B cell (primary cell): ENCODE results near the gene TMEM86A. TPM values are rescaled to one million over a fixed set of nuclear protein-coding genes. Genes with fewer than 3 reads are reported as not detected.
A peak's percentile ranks its signal among the peaks of the same experiment; 100 is the strongest.

Experiments
- ATAC-seq: fragments of 200-7000 bp; cut with Tn5 transposase; one replicate; pipeline ENCODE4 v1.10.0; 2021; ENCODE audit warnings: low read depth, mild to moderate bottlenecking, moderate number of reproducible peaks, moderate library complexity
- CTCF ChIA-PET: fragments of 350-600 bp; sonication (Branson Sonifier 250); formaldehyde crosslinking; loops from one replicate; lab custom pipeline; 2021; ENCODE audit warnings: antibody characterized with exemption, inconsistent platforms; lab: Charles Lee
- POLR2A ChIA-PET: fragments of 350-600 bp; sonication (Branson Sonifier 250); formaldehyde crosslinking; loops from one replicate; lab custom pipeline; 2021; ENCODE audit warnings: antibody characterized with exemption; lab: Charles Lee
- DNase-seq: peaks from one replicate; pipeline ENCODE4 v3.0.0; 2013
- H2AFZ ChIP-seq: 2 replicates; pipeline ENCODE4 v1.6.1; 2012; ENCODE audit warnings: mild to moderate bottlenecking, low read depth, low read length; ENCODE audit not compliant: insufficient read depth, poor library complexity, severe bottlenecking
- H3K27ac ChIP-seq, 2 donors: 1 replicate in 1 of 2; 2 replicates in 1 of 2; pipeline ENCODE4 v1.5.1; 2012 to 2013; ENCODE audit warnings: low read length in 2 of 2, mild to moderate bottlenecking in 2 of 2, moderate library complexity in 1 of 2
- H3K27me3 ChIP-seq, 4 experiments: fragments of 200-600 bp in 1 of 4; sonication (generic) in 1 of 4; replicated peaks in 1 of 4; 1 replicate in 2 of 4; 2 replicates in 2 of 4; pipeline versions ENCODE4 v1.6.1 to v1.7.0; 2013 to 2016; ENCODE audit warnings: low read length in 3 of 4, mild to moderate bottlenecking in 2 of 4, mixed read lengths in 1 of 4, moderate library complexity in 1 of 4; ENCODE audit not compliant: insufficient read depth in 4 of 4, control insufficient read depth in 3 of 4; ENCODE audit errors: control extremely low read depth in 1 of 4
- H3K36me3 ChIP-seq, 2 experiments: replicated peaks in 1 of 2; 1 replicate in 1 of 2; 2 replicates in 1 of 2; pipeline versions ENCODE4 v1.6.1 to v1.7.1; 2013; ENCODE audit warnings: low read length in 1 of 2; ENCODE audit not compliant: insufficient read depth in 2 of 2, control insufficient read depth in 1 of 2; ENCODE audit errors: control extremely low read depth in 1 of 2, extremely low read depth in 1 of 2
- H3K4me1 ChIP-seq, 2 donors: fragments of 200-600 bp in 1 of 2; sonication (generic) in 1 of 2; 1 replicate in 1 of 2; 2 replicates in 1 of 2; pipeline versions ENCODE4 v1.5.1 to v1.6.1; 2013 to 2017; ENCODE audit warnings: low read length in 2 of 2; ENCODE audit not compliant: control insufficient read depth in 2 of 2, insufficient read depth in 2 of 2
- H3K4me2 ChIP-seq: replicated peaks from 2 replicates; pipeline ENCODE3; 2012; ENCODE audit warnings: mild to moderate bottlenecking, low read depth, low read length; ENCODE audit not compliant: poor library complexity, severe bottlenecking
- H3K4me3 ChIP-seq, 5 experiments: fragments of 200-600 bp in 1 of 5; sonication (generic) in 1 of 5; 1 replicate in 3 of 5; 2 replicates in 2 of 5; pipeline versions ENCODE4 v1.5.1 to v1.7.0; 2011 to 2016; ENCODE audit warnings: low read length in 4 of 5, mild to moderate bottlenecking in 4 of 5, low read depth in 2 of 5, control low read depth in 1 of 5, moderate library complexity in 1 of 5; ENCODE audit not compliant: insufficient read depth in 1 of 5; ENCODE audit errors: control extremely low read depth in 1 of 5, extremely low read depth in 1 of 5
- H3K79me2 ChIP-seq: fragments of 200-600 bp; sonication (generic); one replicate; pipeline ENCODE4 v1.6.0; 2016; ENCODE audit warnings: low read length; ENCODE audit not compliant: control insufficient read depth, insufficient read depth
- H3K9ac ChIP-seq: fragments of 200-600 bp; sonication (generic); 2 replicates; pipeline ENCODE4 v1.6.1; 2017; ENCODE audit warnings: mild to moderate bottlenecking, low read length, moderate library complexity
- H3K9me3 ChIP-seq, 3 donors: one replicate each; pipeline versions ENCODE4 v1.6.1 to v1.7.1; 2013; ENCODE audit warnings: low read length in 2 of 3; ENCODE audit not compliant: control insufficient read depth in 2 of 3, insufficient read depth in 1 of 3; ENCODE audit errors: control extremely low read depth in 1 of 3
- H4K20me1 ChIP-seq: 2 replicates; pipeline ENCODE4 v1.6.0; 2012; ENCODE audit warnings: mild to moderate bottlenecking, low read length; ENCODE audit not compliant: insufficient read depth, control insufficient read depth, poor library complexity, severe bottlenecking
- H3K27ac Mint-ChIP-seq: one replicate; pipeline ENCODE4 v1.8.0; 2021; ENCODE audit warnings: mixed read lengths
- H3K27me3 Mint-ChIP-seq: one replicate; pipeline ENCODE4 v1.8.0; 2021; ENCODE audit warnings: mixed read lengths
- H3K4me1 Mint-ChIP-seq: one replicate; pipeline ENCODE4 v1.8.0; 2021; ENCODE audit warnings: mixed read lengths
- H3K4me3 Mint-ChIP-seq: one replicate; pipeline ENCODE4 v1.8.0; 2021; ENCODE audit warnings: mixed read lengths
- H3K9me3 Mint-ChIP-seq: one replicate; pipeline ENCODE4 v1.8.0; 2022; ENCODE audit warnings: mixed read lengths; ENCODE audit not compliant: insufficient read depth
- CTCF ChIP-seq: fragments of 200-600 bp; IDR thresholded peaks from one replicate; pipeline ENCODE4 v1.8.0; 2022; ENCODE audit warnings: antibody characterized with exemption, mild to moderate bottlenecking
- EZH2 ChIP-seq: IDR thresholded peaks from 2 replicates; pipeline ENCODE4 v1.6.1; 2012; ENCODE audit warnings: borderline replicate concordance, low read depth, mild to moderate bottlenecking, moderate library complexity, low read length; ENCODE audit not compliant: insufficient read depth, poor library complexity, severe bottlenecking
- WGBS: methylation state at CpG from one replicate; pipeline ENCODE4 v1.1.5; 2013; ENCODE audit warnings: missing lambda C conversion rate; ENCODE audit not compliant: insufficient coverage; 5-methylcytosine and 5-hydroxymethylcytosine counted together
- intact Hi-C: fragments of 100-400 bp; cut with micrococcal nuclease; formaldehyde crosslinking; loops from one replicate; pipeline ENCODE4 v1.10.0; 2022
- polyA plus RNA-seq: library from polyadenylated mRNA; depleted of rRNA; stranded (reverse); fragments of >200 nt; gene quantifications from 2 replicates; pipeline ENCODE4 v1.2.3, GENCODE V29; 2012
- total RNA-seq, 2 donors: library from RNA; stranded (reverse); fragments of 120-200 nt in 1 of 2; gene quantifications; 1 replicate in 1 of 2; 2 replicates in 1 of 2; pipeline versions ENCODE4 v1.2.3 to v1.2.4, GENCODE V29; 2013 to 2022

TMEM86A gene
- total and polyA plus RNA-seq, 2 donors (not counting 1 experiment from before 2014, with no cell fraction given), result 0.40 to 1.1 TPM

- H3K9ac ChIP-seq, result no peak overlapping the region
- no peak overlapping the region for H2AFZ ChIP-seq
- H3K27ac ChIP-seq, result no peak overlapping the region
- ATAC-seq, result no peak
- H3K4me3 ChIP-seq, result no peak overlapping the region
- Mint-ChIP-seq H3K27ac (no peak overlapping the region), H3K27me3 (peaks cover 25% of the 10 kb centered on the region), H3K4me1 (peaks cover 27% of the 10 kb centered on the region), H3K9me3 (no peaks in the 10 kb centered on the region), H3K4me3 (peak overlapping the region; percentile 95)
- peaks cover 19 to 23% of the 10 kb centered on the region in 2 donors for H3K4me1 ChIP-seq
- H4K20me1 ChIP-seq, result no peaks in the 10 kb centered on the region
- no peaks in the 10 kb centered on the region for H3K36me3 ChIP-seq
- H3K79me2 ChIP-seq, result no peaks in the 10 kb centered on the region
- POLR2A ChIA-PET, result no interaction called here
- WGBS, result 80% methylated on average over 1 of the region's 1 CpG
- peaks cover 0 to 3% (median 0%) of the 10 kb centered on the region in 3 donors for H3K9me3 ChIP-seq
- TF ChIP-seq CTCF, result no peak
- no peak for DNase-seq
- intact Hi-C loops, result no loop called here
- H3K4me2 ChIP-seq, result no peak overlapping the region
- H3K27me3 ChIP-seq, result peaks cover 0 to 14% (median 0%) of the 10 kb centered on the region in 4 experiments
- CTCF ChIA-PET, result interaction anchor here (1.7 to 4.4 kb wide), 4 partner anchors 12 to 27 kb away, joined by 3 to 27 read pairs (median 8); no protein-coding TSS in a partner anchor
These were observed 6.1 kb downstream of the TMEM86A start for GRCh38 chr11:18704698-18705097.

GRCh38 chr11:18705651-18706281, 7.2 kb downstream of the TMEM86A start:
- peaks cover 0 to 3% (median 0%) of the 10 kb centered on the region in 3 donors for H3K9me3 ChIP-seq
- no peaks in the 10 kb centered on the region for H4K20me1 ChIP-seq
- H3K9ac ChIP-seq, result peak overlapping the region; percentile 81
- Mint-ChIP-seq H3K4me1 (peaks cover 22% of the 10 kb centered on the region), H3K27ac (no peak overlapping the region), H3K27me3 (peaks cover 27% of the 10 kb centered on the region), H3K4me3 (peak overlapping the region; percentile 95), H3K9me3 (no peaks in the 10 kb centered on the region)
- peak overlapping the region in 4 of 5 experiments; percentile 54 to 71 (median 67) for H3K4me3 ChIP-seq
- H2AFZ ChIP-seq, result peak overlapping the region; percentile 71
- H3K79me2 ChIP-seq, result no peaks in the 10 kb centered on the region
- 5% methylated on average over 42 of the region's 46 CpGs for WGBS
- CTCF ChIA-PET, result interaction anchor here (0.6 to 4.4 kb wide), 5 partner anchors 11 to 123 kb away, joined by 3 to 27 read pairs (median 7); no protein-coding TSS in a partner anchor
- no peak overlapping the region for H3K27ac ChIP-seq
- H3K4me1 ChIP-seq, result peaks cover 18 to 19% of the 10 kb centered on the region in 2 donors
- peaks cover 0 to 8% (median 0%) of the 10 kb centered on the region in 4 experiments for H3K27me3 ChIP-seq
- TF ChIP-seq CTCF (no peak), EZH2 (no peak)
- peak overlapping the region; percentile 99 for H3K4me2 ChIP-seq
- ATAC-seq, result peak; percentile 58
- POLR2A ChIA-PET, result no interaction called here
- DNase-seq, result peak; percentile 58
- no peaks in the 10 kb centered on the region for H3K36me3 ChIP-seq
- intact Hi-C loops, result loop anchor here (1.0 kb wide), 1 partner anchor 16 kb away; no protein-coding TSS in a partner anchor
